Measurements from ENCODE around the gene RPLP2. TPM values are rescaled to one million over a fixed set of nuclear protein-coding genes. Genes with fewer than 3 reads are reported as not detected.

RPLP2 gene
- total RNA-seq, 3 donors from 2014 or later, result 583 to 1,665 (median 1,093) TPM

GRCh38 chr11:786235-787083, 23.3 kb upstream of the RPLP2 start:
- Histone ChIP-seq H3K4me3 (no peak overlapping the region), H3K27ac (no peak overlapping the region), H3K4me1 (no peaks in the 10 kb centered on the region), H3K9me3 (no peaks in the 10 kb centered on the region), H3K36me3 (no peaks in the 10 kb centered on the region), H3K27me3 (peaks cover 0 to 11% of the 10 kb centered on the region in 2 donors)
- no peak for TF ChIP-seq POLR2AphosphoS5 (IDR thresholded peaks at IDR 0.05)
- TF ChIP-seq CTCF (IDR thresholded peaks at IDR 0.05), result no peak
- TF ChIP-seq POLR2A (IDR thresholded peaks at IDR 0.05), result no peak
- DNase-seq (ENCODE audit: low spot score in 2 of 2), result no peak
- intact Hi-C loops (cut with DNase I; ENCODE audit: low total_unique reads), result no loop called here

GRCh38 chr11:787084-787675, 22.6 kb upstream of the RPLP2 start:
- Histone ChIP-seq H3K9me3 (no peaks in the 10 kb centered on the region), H3K27me3 (peaks cover 0 to 11% of the 10 kb centered on the region in 2 donors), H3K4me1 (no peaks in the 10 kb centered on the region), H3K27ac (no peak overlapping the region), H3K36me3 (no peaks in the 10 kb centered on the region), H3K4me3 (no peak overlapping the region)
- intact Hi-C loops (cut with DNase I; ENCODE audit: low total_unique reads), result no loop called here
- no peak for TF ChIP-seq POLR2A (IDR thresholded peaks at IDR 0.05)
- no peak for TF ChIP-seq CTCF (IDR thresholded peaks at IDR 0.05)
- TF ChIP-seq POLR2AphosphoS5 (IDR thresholded peaks at IDR 0.05), result no peak
- DNase-seq (ENCODE audit: low spot score in 2 of 2), result no peak

GRCh38 chr11:788009-788640, 21.6 kb upstream of the RPLP2 start:
- TF ChIP-seq POLR2AphosphoS5 (IDR thresholded peaks at IDR 0.05) (no peak), CTCF (IDR thresholded peaks at IDR 0.05) (no peak), POLR2A (IDR thresholded peaks at IDR 0.05) (no peak)
- no peaks in the 10 kb centered on the region for H3K36me3 ChIP-seq
- intact Hi-C loops (cut with DNase I; ENCODE audit: low total_unique reads), result no loop called here

GRCh38 chr11:788953-789940, 20.5 kb upstream of the RPLP2 start:
- no peaks in the 10 kb centered on the region for H3K4me1 ChIP-seq
- no peak overlapping the region for H3K27ac ChIP-seq
- TF ChIP-seq CTCF (IDR thresholded peaks at IDR 0.05) (no peak), POLR2AphosphoS5 (IDR thresholded peaks at IDR 0.05) (no peak), POLR2A (IDR thresholded peaks at IDR 0.05) (no peak)
- DNase-seq (ENCODE audit: low spot score in 2 of 2), result no peak
- H3K36me3 ChIP-seq, result no peaks in the 10 kb centered on the region
- no peak overlapping the region for H3K4me3 ChIP-seq
- H3K9me3 ChIP-seq, result no peaks in the 10 kb centered on the region
- intact Hi-C loops (cut with DNase I; ENCODE audit: low total_unique reads), result no loop called here
- H3K27me3 ChIP-seq, result peaks cover 0 to 11% of the 10 kb centered on the region in 2 donors

More at GRCh38 chr11:788009-788640, 21.6 kb upstream of the RPLP2 start:
- Histone ChIP-seq H3K27ac (no peak overlapping the region), H3K4me3 (no peak overlapping the region), H3K4me1 (no peaks in the 10 kb centered on the region), H3K27me3 (peaks cover 0 to 11% of the 10 kb centered on the region in 2 donors), H3K9me3 (no peaks in the 10 kb centered on the region)
- DNase-seq (ENCODE audit: low spot score in 2 of 2), result no peak
